Ovary (tissue), 3 donors: Measurements from ENCODE around the gene PLEKHG4B.

Source experiments
- CTCF ChIP-seq, 3 donors: fragments of 450-650 bp in 2 of 3; fragments of 200-600 bp in 1 of 3; IDR thresholded peaks; one replicate each; pipeline versions ENCODE4 v1.5.1 to v1.8.0; 2016 to 2022; ENCODE audit warnings: antibody characterized with exemption in 3 of 3, mild to moderate bottlenecking in 1 of 3
- EP300 ChIP-seq: sonication (generic); formaldehyde crosslinking; IDR thresholded peaks from one replicate; pipeline ENCODE4 v1.6.1; 2017; ENCODE audit warnings: antibody characterized with exemption
- POLR2A ChIP-seq: fragments of 450-650 bp; IDR thresholded peaks from one replicate; pipeline ENCODE4 v1.6.1; 2017; ENCODE audit warnings: antibody characterized with exemption, mild to moderate bottlenecking, moderate library complexity
- donor health status: DM: no; HTN: no; CAD: no.

DNA sequence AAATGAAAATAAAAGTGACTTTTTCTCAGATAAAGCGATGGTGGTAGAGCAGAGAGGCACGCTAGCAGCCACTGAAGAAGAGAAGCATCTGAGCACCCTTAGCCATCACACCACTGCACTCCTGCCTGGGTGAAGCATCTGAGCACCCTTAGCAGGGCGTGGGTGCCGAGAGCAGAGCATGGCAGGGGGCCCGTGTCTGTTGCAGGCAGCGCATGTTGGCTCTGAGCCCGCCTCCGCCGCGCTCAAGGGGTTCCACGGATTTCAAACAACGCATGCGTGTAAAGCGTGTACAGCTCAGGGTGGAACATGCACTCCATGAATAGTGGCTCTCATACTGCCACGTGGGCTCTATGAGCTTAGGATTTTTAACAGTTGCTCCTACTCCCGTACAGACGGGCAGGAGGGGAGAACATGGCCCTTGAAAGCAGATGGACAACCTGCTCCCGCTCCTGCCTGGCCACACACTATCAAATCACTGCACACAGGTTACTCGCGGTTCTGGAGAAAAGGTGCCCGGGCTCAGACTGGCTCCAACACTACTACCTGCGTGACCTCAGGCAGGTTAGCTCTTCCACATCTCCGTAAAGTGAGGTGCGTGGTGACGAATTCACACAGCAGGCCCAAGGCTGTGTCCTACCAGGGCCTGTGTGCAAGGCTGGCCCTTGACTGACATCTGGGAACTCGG lies 111.4 kb downstream of the PLEKHG4B start:
- TF ChIP-seq CTCF (IDR thresholded peaks at IDR 0.05): no peak
- no peak for TF ChIP-seq POLR2A
- TF ChIP-seq EP300: no peak
